ENCODE data around the gene TM2D1. TPM values are rescaled to one million over a fixed set of nuclear protein-coding genes. Genes with fewer than 3 reads are reported as not detected.
"Not testable (repeated sequence)": the region's sequence is repeated elsewhere in the genome, so short reads cannot be mapped to it uniquely, and the experiment has no call there.

The TM2D1 gene
- total RNA-seq, 1 donor from 2014 or later: 23.1 TPM

GRCh38 chr1:61692155-61692800 is 32.7 kb downstream of the TM2D1 start:
- no peak for DNase-seq (ENCODE audit: low spot score)
- Mint-ChIP-seq H3K9me3 (ENCODE audit: unreplicated experiment) (no peaks in the 10 kb centered on the region), H3K27me3 (ENCODE audit: unreplicated experiment) (no peaks in the 10 kb centered on the region), H3K4me3 (ENCODE audit: unreplicated experiment) (no peak overlapping the region), H3K27ac (ENCODE audit: unreplicated experiment) (no peak overlapping the region), H3K36me3 (ENCODE audit: low read depth, unreplicated experiment) (no peaks in the 10 kb centered on the region), H3K4me1 (ENCODE audit: unreplicated experiment) (no peaks in the 10 kb centered on the region)
- TF ChIP-seq, protein P1, sequence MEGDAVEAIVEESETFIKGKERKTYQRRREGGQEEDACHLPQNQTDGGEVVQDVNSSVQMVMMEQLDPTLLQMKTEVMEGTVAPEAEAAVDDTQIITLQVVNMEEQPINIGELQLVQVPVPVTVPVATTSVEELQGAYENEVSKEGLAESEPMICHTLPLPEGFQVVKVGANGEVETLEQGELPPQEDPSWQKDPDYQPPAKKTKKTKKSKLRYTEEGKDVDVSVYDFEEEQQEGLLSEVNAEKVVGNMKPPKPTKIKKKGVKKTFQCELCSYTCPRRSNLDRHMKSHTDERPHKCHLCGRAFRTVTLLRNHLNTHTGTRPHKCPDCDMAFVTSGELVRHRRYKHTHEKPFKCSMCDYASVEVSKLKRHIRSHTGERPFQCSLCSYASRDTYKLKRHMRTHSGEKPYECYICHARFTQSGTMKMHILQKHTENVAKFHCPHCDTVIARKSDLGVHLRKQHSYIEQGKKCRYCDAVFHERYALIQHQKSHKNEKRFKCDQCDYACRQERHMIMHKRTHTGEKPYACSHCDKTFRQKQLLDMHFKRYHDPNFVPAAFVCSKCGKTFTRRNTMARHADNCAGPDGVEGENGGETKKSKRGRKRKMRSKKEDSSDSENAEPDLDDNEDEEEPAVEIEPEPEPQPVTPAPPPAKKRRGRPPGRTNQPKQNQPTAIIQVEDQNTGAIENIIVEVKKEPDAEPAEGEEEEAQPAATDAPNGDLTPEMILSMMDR (IDR thresholded peaks at IDR 0.05; ENCODE audit: unreplicated experiment): no peak

DNA sequence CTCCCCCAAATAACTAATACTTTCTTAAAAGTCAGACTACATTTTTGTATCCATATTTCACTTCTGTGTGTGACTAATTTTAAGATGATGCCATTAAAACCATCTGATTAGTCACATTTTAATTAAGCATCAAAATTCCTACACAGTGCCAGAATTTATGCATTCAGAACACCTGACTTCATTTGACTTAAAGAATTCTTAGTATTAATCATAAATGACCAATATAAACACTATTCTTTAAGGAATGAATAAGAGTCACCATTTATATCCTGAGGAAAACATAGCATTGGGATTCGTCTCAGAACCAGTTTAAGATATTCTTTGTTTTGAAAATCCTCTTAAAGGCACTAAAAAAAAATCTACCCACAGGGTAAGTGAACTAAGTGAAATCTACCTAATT is 37.0 kb downstream of the TM2D1 start:
- TF ChIP-seq, protein P1 (IDR thresholded peaks at IDR 0.05; ENCODE audit: unreplicated experiment): no peak
- DNase-seq (ENCODE audit: low spot score): no peak
- Mint-ChIP-seq H3K4me3 (ENCODE audit: unreplicated experiment) (no peak overlapping the region), H3K27ac (ENCODE audit: unreplicated experiment) (no peak overlapping the region), H3K9me3 (ENCODE audit: unreplicated experiment) (no peaks in the 10 kb centered on the region), H3K36me3 (ENCODE audit: low read depth, unreplicated experiment) (no peaks in the 10 kb centered on the region), H3K4me1 (ENCODE audit: unreplicated experiment) (no peaks in the 10 kb centered on the region), H3K27me3 (ENCODE audit: unreplicated experiment) (no peaks in the 10 kb centered on the region)

- no peak overlapping the region for H3K27ac Mint-ChIP-seq (ENCODE audit: unreplicated experiment)
Measured at GRCh38 chr1:61682891-61683290, 42.0 kb downstream of the TM2D1 start.

DNA sequence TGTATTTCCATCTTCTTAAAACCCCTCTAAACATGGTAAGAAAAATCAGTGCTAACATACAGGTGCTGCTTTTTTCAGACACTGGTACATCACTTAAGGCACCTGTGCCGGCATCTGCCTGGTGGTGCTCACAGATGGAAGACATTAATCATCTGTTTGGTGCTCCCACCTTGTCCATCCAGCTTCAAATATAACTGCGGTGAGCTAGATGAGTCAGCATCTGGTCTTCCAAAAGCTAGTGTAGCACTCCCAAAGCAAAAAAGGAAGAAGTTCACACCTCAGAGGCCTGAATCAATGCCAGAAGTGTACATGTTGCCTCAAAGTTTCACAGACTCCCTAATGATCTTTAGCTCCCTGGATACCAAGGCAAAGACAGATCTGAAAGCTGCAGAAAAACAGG is 44.4 kb downstream of the TM2D1 start:
- TF ChIP-seq, protein P1 (IDR thresholded peaks at IDR 0.05; ENCODE audit: unreplicated experiment): no peak
- Mint-ChIP-seq H3K9me3 (ENCODE audit: unreplicated experiment) (no peaks in the 10 kb centered on the region), H3K4me1 (ENCODE audit: unreplicated experiment) (no peaks in the 10 kb centered on the region), H3K27me3 (ENCODE audit: unreplicated experiment) (no peaks in the 10 kb centered on the region), H3K4me3 (ENCODE audit: unreplicated experiment) (no peak overlapping the region), H3K36me3 (ENCODE audit: low read depth, unreplicated experiment) (no peaks in the 10 kb centered on the region), H3K27ac (ENCODE audit: unreplicated experiment) (no peak overlapping the region)
- no peak for DNase-seq (ENCODE audit: low spot score)

More at GRCh38 chr1:61682891-61683290, 42.0 kb downstream of the TM2D1 start:
- TF ChIP-seq, protein P1 (IDR thresholded peaks at IDR 0.05; ENCODE audit: unreplicated experiment): no peak
- no peak for DNase-seq (ENCODE audit: low spot score)
- Mint-ChIP-seq H3K9me3 (ENCODE audit: unreplicated experiment) (no peaks in the 10 kb centered on the region), H3K4me1 (ENCODE audit: unreplicated experiment) (no peaks in the 10 kb centered on the region), H3K27me3 (ENCODE audit: unreplicated experiment) (no peaks in the 10 kb centered on the region), H3K4me3 (ENCODE audit: unreplicated experiment) (no peak overlapping the region), H3K36me3 (ENCODE audit: low read depth, unreplicated experiment) (no peaks in the 10 kb centered on the region)

DNA sequence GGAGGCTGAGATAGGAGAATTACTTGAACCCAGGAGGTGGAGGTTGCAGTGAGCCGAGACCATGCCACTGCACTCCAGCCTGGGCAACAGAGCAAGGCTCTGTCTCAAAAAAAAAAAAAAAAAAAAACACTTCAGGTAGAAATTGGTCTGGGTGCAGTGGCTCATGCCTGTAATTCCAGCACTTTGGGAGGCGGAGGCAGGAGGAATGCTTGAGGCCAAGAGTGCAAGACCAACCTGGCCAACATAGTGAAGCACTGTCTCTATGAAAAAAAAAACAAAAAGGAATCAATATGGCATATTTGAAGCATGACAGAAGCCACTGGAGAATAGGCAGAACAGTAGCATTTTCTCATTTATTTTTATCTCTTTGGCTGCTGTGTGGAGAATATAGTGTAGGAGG is 48.1 kb downstream of the TM2D1 start:
- not testable (repeated sequence) for H3K4me1 Mint-ChIP-seq (ENCODE audit: unreplicated experiment); H3K27ac Mint-ChIP-seq (ENCODE audit: unreplicated experiment); DNase-seq (ENCODE audit: low spot score); H3K4me3 Mint-ChIP-seq (ENCODE audit: unreplicated experiment); H3K27me3 Mint-ChIP-seq (ENCODE audit: unreplicated experiment); H3K9me3 Mint-ChIP-seq (ENCODE audit: unreplicated experiment); H3K36me3 Mint-ChIP-seq (ENCODE audit: low read depth, unreplicated experiment)

Data from endothelial cell (in vitro differentiated cells).